Lower lobe of right lung (tissue), 2 donors: ENCODE results near the gene SERGEF. TPM values are rescaled to one million over a fixed set of nuclear protein-coding genes. Genes with fewer than 3 reads are reported as not detected.

Source experiments
- ATAC-seq, 2 donors: fragments of 200-7000 bp; cut with Tn5 transposase; one replicate each; pipeline ENCODE4 v1.9.1; 2020 to 2022; ENCODE audit warnings: mild to moderate bottlenecking in 2 of 2, moderate library complexity in 2 of 2
- DNase-seq: peaks from one replicate; pipeline ENCODE4 v3.0.0-alpha.2; 2020
- H3K27ac ChIP-seq: fragments of 200-600 bp; one replicate; pipeline ENCODE4 v1.8.0; 2022
- H3K27me3 ChIP-seq: fragments of 200-600 bp; one replicate; pipeline ENCODE4 v1.8.0; 2022; ENCODE audit warnings: low read depth
- H3K36me3 ChIP-seq: fragments of 200-600 bp; one replicate; pipeline ENCODE4 v1.8.0; 2022; ENCODE audit warnings: mild to moderate bottlenecking
- H3K4me1 ChIP-seq: fragments of 200-600 bp; one replicate; pipeline ENCODE4 v1.8.0; 2022
- H3K4me3 ChIP-seq: fragments of 200-600 bp; one replicate; pipeline ENCODE4 v1.8.0; 2022; ENCODE audit warnings: mild to moderate bottlenecking
- H3K9me3 ChIP-seq: fragments of 200-600 bp; one replicate; pipeline ENCODE4 v1.8.0; 2022
- intact Hi-C: fragments of 100-400 bp; cut with DNase I; formaldehyde crosslinking; loops from one replicate; pipeline ENCODE4 v1.11.0; 2022
- total RNA-seq: library from RNA; stranded (reverse); fragmentation: NEBNext Ultra II Directional; extraction: Animal tissue kit (Norgen Biotek cat#: 25700); gene quantifications from one replicate; pipeline ENCODE4 v1.2.1, GENCODE V29; 2021
- TF ChIP-seq, protein P1 (sequence below): fragments of 200-600 bp; IDR thresholded peaks from one replicate; pipeline ENCODE4 v1.8.0; 2022; ENCODE audit warnings: antibody characterized with exemption, mild to moderate bottlenecking
- donor health status: DM: no; HTN: yes; CAD: no; lungs with severe emphysema.

The SERGEF gene
- total RNA-seq, 1 donor from 2014 or later: 28.4 TPM

DNA sequence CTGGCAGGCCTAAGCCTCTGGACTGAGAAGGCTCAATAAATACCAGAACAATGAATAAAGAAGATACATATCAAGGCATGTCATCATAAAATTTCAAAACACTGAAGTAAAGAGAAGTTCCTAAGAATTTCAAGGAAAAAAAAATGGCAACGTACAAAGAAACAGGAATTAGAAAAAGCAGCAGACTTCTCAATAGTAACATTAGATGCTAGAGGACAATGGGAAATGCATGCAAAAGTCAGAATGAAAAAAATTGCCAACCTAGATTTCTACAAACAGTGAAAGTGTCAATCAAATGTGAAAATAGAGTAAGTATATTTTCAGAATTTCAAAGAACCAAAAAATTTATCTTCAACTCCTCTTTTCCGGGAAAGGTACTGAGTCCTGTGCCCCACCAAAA lies 153.3 kb downstream of the SERGEF start:
- TF ChIP-seq, protein P1, sequence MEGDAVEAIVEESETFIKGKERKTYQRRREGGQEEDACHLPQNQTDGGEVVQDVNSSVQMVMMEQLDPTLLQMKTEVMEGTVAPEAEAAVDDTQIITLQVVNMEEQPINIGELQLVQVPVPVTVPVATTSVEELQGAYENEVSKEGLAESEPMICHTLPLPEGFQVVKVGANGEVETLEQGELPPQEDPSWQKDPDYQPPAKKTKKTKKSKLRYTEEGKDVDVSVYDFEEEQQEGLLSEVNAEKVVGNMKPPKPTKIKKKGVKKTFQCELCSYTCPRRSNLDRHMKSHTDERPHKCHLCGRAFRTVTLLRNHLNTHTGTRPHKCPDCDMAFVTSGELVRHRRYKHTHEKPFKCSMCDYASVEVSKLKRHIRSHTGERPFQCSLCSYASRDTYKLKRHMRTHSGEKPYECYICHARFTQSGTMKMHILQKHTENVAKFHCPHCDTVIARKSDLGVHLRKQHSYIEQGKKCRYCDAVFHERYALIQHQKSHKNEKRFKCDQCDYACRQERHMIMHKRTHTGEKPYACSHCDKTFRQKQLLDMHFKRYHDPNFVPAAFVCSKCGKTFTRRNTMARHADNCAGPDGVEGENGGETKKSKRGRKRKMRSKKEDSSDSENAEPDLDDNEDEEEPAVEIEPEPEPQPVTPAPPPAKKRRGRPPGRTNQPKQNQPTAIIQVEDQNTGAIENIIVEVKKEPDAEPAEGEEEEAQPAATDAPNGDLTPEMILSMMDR: no peak
- no peak overlapping the region for H3K27ac ChIP-seq
- no peaks in the 10 kb centered on the region for H3K9me3 ChIP-seq
- H3K36me3 ChIP-seq: no peaks in the 10 kb centered on the region
- H3K27me3 ChIP-seq: no peaks in the 10 kb centered on the region
- DNase-seq (no peak), ATAC-seq (no peak)
- no peaks in the 10 kb centered on the region for H3K4me1 ChIP-seq
- H3K4me3 ChIP-seq: no peak overlapping the region
- intact Hi-C loops: no loop called here

DNA sequence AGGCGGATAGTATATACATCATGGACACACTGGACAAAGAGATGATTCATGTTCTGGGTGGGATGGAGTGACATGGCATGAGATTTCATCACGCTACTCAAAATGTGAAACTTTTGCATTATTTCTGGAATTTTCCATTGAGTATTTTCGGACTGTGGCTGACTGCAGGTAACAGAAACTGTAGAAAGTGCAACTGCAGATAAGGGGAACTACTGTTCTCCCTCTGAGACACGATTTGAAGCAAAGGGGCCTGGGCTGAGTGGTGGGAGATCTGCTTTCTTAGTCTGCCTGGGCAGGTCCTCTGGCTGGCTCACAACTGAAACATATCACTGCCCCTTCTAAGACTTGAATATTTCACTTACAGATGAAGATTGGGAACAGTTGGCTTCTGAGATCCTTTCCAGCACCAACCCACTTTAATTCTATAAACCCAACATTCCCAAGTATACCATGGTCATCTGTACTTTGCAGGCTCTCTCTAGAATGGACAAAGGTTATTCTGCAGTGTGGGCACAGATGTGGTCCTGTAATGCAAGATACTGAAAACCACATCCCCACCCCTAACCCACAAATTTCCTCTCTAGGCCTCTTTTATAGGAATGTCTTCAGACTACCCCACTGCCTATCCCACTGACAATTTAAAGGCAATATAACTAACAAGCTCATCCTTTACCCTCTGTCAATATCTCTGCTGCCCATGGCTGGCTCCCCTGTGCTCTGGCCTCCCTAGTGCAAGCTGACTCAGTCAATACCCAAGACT lies 157.1 kb downstream of the SERGEF start:
- Histone ChIP-seq H3K27me3 (no peaks in the 10 kb centered on the region), H3K27ac (no peak overlapping the region), H3K9me3 (no peaks in the 10 kb centered on the region), H3K4me1 (no peaks in the 10 kb centered on the region), H3K36me3 (no peaks in the 10 kb centered on the region), H3K4me3 (no peak overlapping the region)
- TF ChIP-seq, protein P1: no peak
- intact Hi-C loops: no loop called here
- no peak for DNase-seq
- ATAC-seq: no peak

DNA sequence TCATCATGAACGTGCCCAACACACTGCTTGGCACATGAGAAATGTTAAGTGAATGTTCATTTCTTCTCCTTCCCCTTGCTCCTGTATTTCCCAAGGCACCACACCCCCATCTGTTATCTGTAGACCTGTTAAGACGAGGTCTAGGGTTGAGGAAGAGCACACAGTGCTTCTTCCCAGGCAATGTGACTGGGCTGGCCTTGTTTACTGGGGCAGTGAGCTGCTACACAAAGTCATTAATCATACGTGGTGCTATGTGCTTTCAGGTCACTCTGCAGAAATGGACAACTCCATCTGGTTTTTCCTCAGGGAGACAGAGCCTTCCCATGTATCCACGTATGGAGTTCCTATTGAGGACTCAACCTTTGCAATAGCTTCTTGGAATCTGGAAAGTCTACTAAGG lies 159.6 kb downstream of the SERGEF start:
- H3K4me3 ChIP-seq: no peak overlapping the region
- H3K4me1 ChIP-seq: no peaks in the 10 kb centered on the region
- no peak for ATAC-seq
- no peaks in the 10 kb centered on the region for H3K36me3 ChIP-seq
- no peak overlapping the region for H3K27ac ChIP-seq
- intact Hi-C loops: no loop called here
- H3K9me3 ChIP-seq: no peaks in the 10 kb centered on the region
- H3K27me3 ChIP-seq: no peaks in the 10 kb centered on the region
- TF ChIP-seq, protein P1: no peak
- no peak for DNase-seq

DNA sequence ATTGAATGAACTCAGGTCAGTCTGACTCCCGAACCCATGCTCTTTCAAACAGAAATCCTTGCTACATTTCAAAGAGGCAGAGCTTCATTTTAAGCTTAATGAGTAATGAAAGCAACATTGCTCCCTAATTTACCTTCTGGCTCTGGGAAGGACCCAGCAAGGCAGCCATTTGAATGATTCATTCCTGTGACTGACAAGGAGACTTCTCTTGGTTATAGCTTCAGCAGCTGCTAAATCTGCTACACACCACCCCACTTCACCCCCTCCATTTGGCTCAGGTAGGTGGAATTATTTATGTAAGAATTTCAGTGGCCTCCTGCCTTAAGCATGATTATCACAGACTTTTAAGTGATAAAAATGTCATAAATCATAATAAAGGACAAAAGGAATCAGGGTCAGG lies 160.6 kb downstream of the SERGEF start:
- ATAC-seq (no peak), DNase-seq (no peak)
- no peaks in the 10 kb centered on the region for H3K9me3 ChIP-seq
- no peaks in the 10 kb centered on the region for H3K27me3 ChIP-seq
- no peak overlapping the region for H3K4me3 ChIP-seq
- intact Hi-C loops: no loop called here
- H3K4me1 ChIP-seq: no peaks in the 10 kb centered on the region
- TF ChIP-seq, protein P1: no peak
- H3K27ac ChIP-seq: no peak overlapping the region
- no peaks in the 10 kb centered on the region for H3K36me3 ChIP-seq

DNA sequence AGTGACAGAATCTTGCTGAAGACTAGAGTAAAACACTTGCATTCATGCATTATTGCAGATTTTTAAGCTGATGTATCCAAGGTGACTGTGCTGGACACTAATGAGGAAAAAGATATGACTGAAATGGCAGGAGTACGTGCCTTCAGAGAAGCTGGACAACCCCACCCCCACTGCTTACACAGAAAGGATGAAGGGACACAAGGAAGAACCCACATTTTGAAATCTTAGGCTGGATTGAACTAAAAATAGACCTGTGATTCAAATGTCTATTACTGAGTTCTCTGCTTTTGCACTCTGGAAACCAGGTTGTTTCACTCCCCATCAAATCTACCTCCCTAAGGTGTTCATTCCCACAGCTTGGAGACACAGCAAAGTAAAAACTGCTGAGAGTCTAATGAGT lies 161.2 kb downstream of the SERGEF start:
- DNase-seq (no peak), ATAC-seq (no peak)
- no peaks in the 10 kb centered on the region for H3K27me3 ChIP-seq
- TF ChIP-seq, protein P1: no peak
- intact Hi-C loops: no loop called here
- no peaks in the 10 kb centered on the region for H3K4me1 ChIP-seq
- H3K4me3 ChIP-seq: no peak overlapping the region
- no peaks in the 10 kb centered on the region for H3K9me3 ChIP-seq
- H3K27ac ChIP-seq: no peak overlapping the region
- H3K36me3 ChIP-seq: no peaks in the 10 kb centered on the region
